T-helper 2 cell (primary cell): ENCODE measurements around the gene NEUROD6.

Experiments used
- DNase-seq, 5 experiments: peaks; one replicate each; pipeline versions ENCODE4 v3.0.0 to v3.0.0-alpha.2; 2012 to 2022
- total RNA-seq, 2 donors: gene quantifications; one replicate each; lab custom pipeline; 2026; lab: John Stamatoyannopoulos, UW

Gene NEUROD6
- 0 reads per million in 2 donors for total RNA-seq

GRCh38 chr7:31340603-31341002, at the start of gene NEUROD6:
TSS of gene NEUROD6 (minus strand) at chr7:31340726. CDS start at chr7:31339268, 1,458 bp downstream.
- no peak for DNase-seq

GRCh38 chr7:31384466-31384865, 43.9 kb upstream of the NEUROD6 start:
- no peak for DNase-seq

- no peak for DNase-seq
Measured at GRCh38 chr7:31382722-31383121, 42.2 kb upstream of the NEUROD6 start.

GRCh38 chr7:31373337-31374289, 33.1 kb upstream of the NEUROD6 start:
- DNase-seq = peak in 1 of 5 experiments; percentile 17

GRCh38 chr7:31372231-31372959, 31.9 kb upstream of the NEUROD6 start:
- no peak for DNase-seq

GRCh38 chr7:31371621-31372020, 31.1 kb upstream of the NEUROD6 start:
- no peak for DNase-seq

GRCh38 chr7:31370609-31371008, 30.1 kb upstream of the NEUROD6 start:
- no peak for DNase-seq

- no peak for DNase-seq
Measured at GRCh38 chr7:31368620-31369019, 28.1 kb upstream of the NEUROD6 start.

GRCh38 chr7:31363496-31363895, 23.0 kb upstream of the NEUROD6 start:
- DNase-seq = no peak

GRCh38 chr7:31363051-31363450, 22.5 kb upstream of the NEUROD6 start:
- DNase-seq = no peak

GRCh38 chr7:31362401-31362800, 21.9 kb upstream of the NEUROD6 start:
- no peak for DNase-seq

GRCh38 chr7:31358467-31358866, 17.9 kb upstream of the NEUROD6 start:
- DNase-seq = no peak

GRCh38 chr7:31345421-31345820, 4.9 kb upstream of the NEUROD6 start:
- DNase-seq = no peak

GRCh38 chr7:31343516-31344305, 3.2 kb upstream of the NEUROD6 start:
- DNase-seq = no peak

GRCh38 chr7:31341141-31341540, 615 bp upstream of the NEUROD6 start:
- DNase-seq = no peak

GRCh38 chr7:31340051-31340450, 475 bp downstream of the NEUROD6 start:
- DNase-seq = no peak

- no peak for DNase-seq
Measured at GRCh38 chr7:31338706-31339105, 1.8 kb downstream of the NEUROD6 start.

GRCh38 chr7:31337002-31337565, 3.4 kb downstream of the NEUROD6 start:
- DNase-seq = no peak

GRCh38 chr7:31336202-31337001, 4.1 kb downstream of the NEUROD6 start:
- no peak for DNase-seq

GRCh38 chr7:31335884-31336201, 4.7 kb downstream of the NEUROD6 start:
- DNase-seq = no peak

GRCh38 chr7:31335161-31335856, 5.2 kb downstream of the NEUROD6 start:
- no peak for DNase-seq
